ENCODE results near the gene DMGDH. TPM values are rescaled to one million over a fixed set of nuclear protein-coding genes. Genes with fewer than 3 reads are reported as not detected.

DMGDH gene
- total RNA-seq, 1 experiment from 2014 or later = not detected

DNA sequence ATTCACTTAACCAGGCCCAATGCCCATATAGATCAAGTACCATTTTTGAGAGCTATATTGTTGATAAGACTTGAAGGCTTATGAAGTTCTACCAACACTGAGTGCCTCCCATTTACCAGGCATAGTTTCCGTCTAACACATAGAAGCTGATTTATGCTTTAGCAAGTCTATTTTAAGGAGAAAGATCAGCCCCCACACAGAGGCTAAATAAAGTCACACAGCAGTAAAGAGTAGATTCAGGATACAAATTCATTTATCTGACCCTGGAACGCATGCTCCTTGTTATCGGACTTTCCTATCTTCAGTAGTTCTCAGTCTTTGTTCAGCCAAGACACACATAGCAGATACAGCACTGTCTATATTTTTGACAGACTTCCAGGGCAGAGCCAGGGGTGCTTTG is 34.2 kb downstream of the DMGDH start:
- Histone ChIP-seq H3K9me3 (ENCODE audit: control insufficient read depth, low read depth, low read length) (no peaks in the 10 kb centered on the region), H2BK20ac (ENCODE audit: low read depth, low read length, poor library complexity, severe bottlenecking) (no peak overlapping the region), H3K23me2 (ENCODE audit: insufficient read length, low read depth, low read length, poor library complexity, severe bottlenecking) (no peaks in the 10 kb centered on the region), H3T11ph (ENCODE audit: low read length) (no peak overlapping the region), H3K23ac (ENCODE audit: insufficient read length, low read depth, low read length) (no peak overlapping the region), H3K4me2 (ENCODE audit: insufficient read depth, insufficient read length, low read length) (no peak overlapping the region), H2AFZ (ENCODE audit: low read length) (no peak overlapping the region), H3K9ac (ENCODE audit: extremely low read depth, insufficient read length, low read length) (no peak overlapping the region), H3K18ac (ENCODE audit: insufficient read length, low read depth, low read length) (no peak overlapping the region), H2BK5ac (ENCODE audit: insufficient read length, low read length) (no peak overlapping the region), H2BK120ac (ENCODE audit: low read depth, low read length, poor library complexity, severe bottlenecking) (no peak overlapping the region), H3K4me1 (ENCODE audit: insufficient read depth, low read length) (no peaks in the 10 kb centered on the region), H4K8ac (replicated peaks; ENCODE audit: insufficient read length, low read depth, low read length) (no peak overlapping the region), H3K4ac (ENCODE audit: low read depth, low read length) (no peak overlapping the region), H3K79me2 (ENCODE audit: insufficient read depth, low read length) (no peaks in the 10 kb centered on the region), H3K27ac (ENCODE audit: insufficient read length, low read depth, low read length) (no peak overlapping the region), H2BK12ac (ENCODE audit: insufficient read length, low read depth, low read length) (no peak overlapping the region), H3K56ac (ENCODE audit: insufficient read length, low read depth, low read length) (no peak overlapping the region), H3K79me1 (ENCODE audit: insufficient read depth, low read depth, low read length, poor library complexity, severe bottlenecking) (no peaks in the 10 kb centered on the region), H3K14ac (ENCODE audit: insufficient read depth, low read length) (no peak overlapping the region), H4K5ac (ENCODE audit: insufficient read length, low read depth, low read length) (no peak overlapping the region), H3K27me3 (ENCODE audit: insufficient read depth, low read length) (no peaks in the 10 kb centered on the region), H4K20me1 (ENCODE audit: control insufficient read depth, insufficient read depth, insufficient read length) (no peaks in the 10 kb centered on the region), H2BK15ac (ENCODE audit: low read depth, low read length) (no peak overlapping the region), H4K91ac (ENCODE audit: insufficient read length, low read depth, low read length) (no peak overlapping the region), H2AK5ac (ENCODE audit: insufficient read length, low read length) (no peak overlapping the region)
- Mint-ChIP-seq H3K4me3 (no peak overlapping the region), H3K36me3 (ENCODE audit: insufficient read depth in 1 of 3, low read depth in 3 of 3) (no peaks in the 10 kb centered on the region), H3K27me3 (ENCODE audit: low read depth) (no peaks in the 10 kb centered on the region), H3K27ac (no peak overlapping the region), H3K9me3 (no peaks in the 10 kb centered on the region), H3K4me1 (no peaks in the 10 kb centered on the region)
- no peak for DNase-seq
- TF ChIP-seq CTCF (conservative IDR thresholded peaks at IDR 0.05) = no peak
- WGBS (ENCODE audit: extremely low coverage, insufficient read length, low lambda C conversion rate) = no CpG with 5 or more reads among the region's 3 CpGs

Data from H9 (cell line).